HUES64 (cell line): ENCODE results near the gene FAM210B.

Source experiments
- H3K27ac ChIP-seq: 2 replicates; pipeline ENCODE4 v1.7.0; 2013; ENCODE audit warnings: low read depth, low read length, inconsistent platforms
- H3K27me3 ChIP-seq: 2 replicates; pipeline ENCODE4 v1.6.1; 2013; ENCODE audit warnings: mild to moderate bottlenecking, low read length; ENCODE audit not compliant: insufficient read depth
- H3K36me3 ChIP-seq: 2 replicates; pipeline ENCODE4 v1.6.1; 2013; ENCODE audit warnings: mild to moderate bottlenecking, low read length; ENCODE audit not compliant: insufficient read depth
- H3K4me1 ChIP-seq: 2 replicates; pipeline ENCODE4 v1.6.1; 2013; ENCODE audit warnings: mild to moderate bottlenecking, low read length, moderate library complexity; ENCODE audit not compliant: insufficient read depth
- H3K4me3 ChIP-seq: 2 replicates; pipeline ENCODE4 v1.5.1; 2013; ENCODE audit warnings: mild to moderate bottlenecking, low read length, moderate library complexity
- H3K9ac ChIP-seq: 2 replicates; pipeline ENCODE4 v1.6.1; 2013; ENCODE audit warnings: mild to moderate bottlenecking, low read depth, low read length
- H3K9me3 ChIP-seq: 2 replicates; pipeline ENCODE4 v1.6.1; 2013; ENCODE audit warnings: low read depth, low read length; ENCODE audit not compliant: insufficient read depth
- WGBS: fragments of 150-250, 120-280 bp; methylation state at CpG from one replicate; pipeline ENCODE4 v1.1.7; 2013; ENCODE audit warnings: missing lambda C conversion rate; 5-methylcytosine and 5-hydroxymethylcytosine counted together

Gene FAM210B

GRCh38 chr20:56345911-56346310, 12.9 kb upstream of the FAM210B start:
- H3K36me3 ChIP-seq = no peaks in the 10 kb centered on the region
- no peak overlapping the region for H3K4me3 ChIP-seq
- no peak overlapping the region for H3K9ac ChIP-seq
- no peak overlapping the region for H3K27ac ChIP-seq
- peaks cover 64% of the 10 kb centered on the region for H3K27me3 ChIP-seq
- peaks cover 16% of the 10 kb centered on the region for H3K4me1 ChIP-seq
- 92% methylated on average over 8 of the region's 8 CpGs for WGBS
- no peaks in the 10 kb centered on the region for H3K9me3 ChIP-seq

- Histone ChIP-seq H3K27ac (peak overlapping the region; percentile 23; the same call in 1 of the 2 replicates), H3K9me3 (no peaks in the 10 kb centered on the region), H3K27me3 (peaks cover 59% of the 10 kb centered on the region), H3K36me3 (no peaks in the 10 kb centered on the region), H3K4me3 (peak overlapping the region; percentile 10; the same call in 1 of the 2 replicates), H3K4me1 (peaks cover 16% of the 10 kb centered on the region), H3K9ac (no peak overlapping the region)
- WGBS = 34% methylated on average over 11 of the region's 13 CpGs
Measured at GRCh38 chr20:56347628-56348304, 11.0 kb upstream of the FAM210B start.

DNA sequence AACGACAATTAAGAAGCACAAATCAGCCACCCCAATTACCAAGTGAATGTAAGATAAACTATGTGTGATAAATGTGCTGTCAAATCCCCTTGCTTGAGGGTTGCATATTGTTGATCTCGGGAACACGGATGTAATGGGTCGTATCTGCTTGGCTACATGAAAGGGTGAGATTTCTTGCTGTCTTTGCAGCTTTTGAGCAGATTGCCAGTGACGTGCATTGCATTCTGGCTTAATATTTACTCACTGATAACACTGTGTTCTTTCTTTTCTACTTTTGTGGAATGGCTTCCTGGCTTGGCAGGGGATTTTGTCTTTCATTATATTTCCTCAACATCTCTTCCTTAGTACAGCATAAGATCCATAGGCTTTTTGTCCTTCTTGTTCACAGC, 10.5 kb upstream of the FAM210B start:
- Histone ChIP-seq H3K36me3 (no peaks in the 10 kb centered on the region), H3K4me3 (no peak overlapping the region; the same call in 1 of the 2 replicates), H3K27me3 (peaks cover 54% of the 10 kb centered on the region), H3K4me1 (peaks cover 16% of the 10 kb centered on the region), H3K9ac (no peak overlapping the region), H3K27ac (peak overlapping the region; percentile 23; the same call in 1 of the 2 replicates), H3K9me3 (no peaks in the 10 kb centered on the region)
- WGBS = 17% methylated on average over 4 of the region's 5 CpGs

DNA sequence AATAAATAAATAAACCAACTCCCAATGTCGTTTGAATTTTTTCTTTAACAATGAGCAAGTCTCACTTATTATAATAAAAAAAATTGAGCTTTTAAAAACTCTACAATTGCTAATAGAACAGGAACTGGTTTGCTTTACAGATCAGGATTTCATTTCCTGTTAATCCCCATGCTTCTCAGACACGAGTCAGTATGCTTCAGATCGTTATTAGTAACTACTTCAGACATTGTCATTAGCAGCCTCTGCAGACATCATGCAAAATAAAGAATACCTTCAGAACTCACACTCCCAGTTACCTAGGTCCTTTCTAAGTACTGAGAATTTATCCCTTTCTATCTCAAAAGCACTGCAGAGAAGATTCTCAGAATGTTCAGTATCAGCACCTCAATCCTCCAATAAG, 10.0 kb upstream of the FAM210B start:
- Histone ChIP-seq H3K36me3 (no peaks in the 10 kb centered on the region), H3K4me1 (peaks cover 16% of the 10 kb centered on the region), H3K4me3 (no peak overlapping the region), H3K27me3 (peaks cover 49% of the 10 kb centered on the region), H3K27ac (no peak overlapping the region; the same call in 1 of the 2 replicates), H3K9ac (no peak overlapping the region), H3K9me3 (no peaks in the 10 kb centered on the region)
- 27% methylated on average over 2 of the region's 3 CpGs for WGBS

DNA sequence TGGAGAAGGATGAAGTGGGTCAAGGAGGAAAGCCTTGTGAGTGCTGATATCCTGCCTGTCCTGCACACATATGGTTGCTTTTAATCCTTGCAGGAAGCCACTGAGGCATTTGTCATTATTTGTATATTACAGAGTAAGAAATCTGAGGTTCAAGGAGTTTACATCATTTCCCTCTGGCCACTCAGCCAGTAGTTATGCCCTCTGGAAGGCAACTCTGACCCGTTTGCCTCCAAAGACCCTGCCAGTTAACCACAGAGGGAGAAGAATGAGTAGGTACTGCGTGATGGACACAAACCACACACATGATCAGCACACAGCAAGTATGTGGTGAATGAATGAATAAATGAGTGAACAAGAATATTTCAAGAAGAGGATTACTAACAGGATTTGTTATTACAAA, 7.9 kb upstream of the FAM210B start:
- H3K9me3 ChIP-seq = no peaks in the 10 kb centered on the region
- peaks cover 16% of the 10 kb centered on the region for H3K4me1 ChIP-seq
- H3K27me3 ChIP-seq = peaks cover 29% of the 10 kb centered on the region
- H3K4me3 ChIP-seq = no peak overlapping the region
- H3K27ac ChIP-seq = no peak overlapping the region
- no peak overlapping the region for H3K9ac ChIP-seq
- 100% methylated on average over 1 of the region's 2 CpGs for WGBS
- H3K36me3 ChIP-seq = no peaks in the 10 kb centered on the region

GRCh38 chr20:56352345-56353055, 6.3 kb upstream of the FAM210B start:
- Histone ChIP-seq H3K27ac (no peak overlapping the region), H3K36me3 (no peaks in the 10 kb centered on the region), H3K9me3 (no peaks in the 10 kb centered on the region), H3K9ac (no peak overlapping the region), H3K27me3 (peaks cover 20% of the 10 kb centered on the region), H3K4me3 (no peak overlapping the region), H3K4me1 (peaks cover 15% of the 10 kb centered on the region)
- WGBS = 86% methylated on average over 5 of the region's 5 CpGs

DNA sequence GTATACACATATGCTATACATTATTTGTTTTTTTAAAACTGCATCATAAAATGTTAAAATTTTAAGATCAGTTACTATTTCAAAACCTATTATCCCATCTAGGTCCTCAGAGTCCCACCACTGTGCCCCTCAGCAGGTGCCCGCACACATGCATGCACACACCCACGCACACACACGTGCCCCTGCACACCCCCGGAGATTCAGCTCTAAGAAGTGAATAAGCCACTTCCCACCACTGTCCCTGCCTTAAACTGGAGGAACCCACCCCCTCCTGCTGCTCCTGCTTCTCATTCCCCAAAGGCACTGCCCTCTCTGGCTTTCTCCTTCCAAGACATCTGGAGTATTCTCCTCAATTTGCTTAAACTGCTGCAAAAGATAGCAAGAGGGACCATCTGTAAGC, 5.4 kb upstream of the FAM210B start:
- peaks cover 17% of the 10 kb centered on the region for H3K27me3 ChIP-seq
- no peak overlapping the region for H3K27ac ChIP-seq
- no peak overlapping the region for H3K4me3 ChIP-seq
- H3K9ac ChIP-seq = no peak overlapping the region
- H3K36me3 ChIP-seq = no peaks in the 10 kb centered on the region
- 87% methylated on average over 4 of the region's 4 CpGs for WGBS
- no peaks in the 10 kb centered on the region for H3K9me3 ChIP-seq
- peaks cover 7% of the 10 kb centered on the region for H3K4me1 ChIP-seq

DNA sequence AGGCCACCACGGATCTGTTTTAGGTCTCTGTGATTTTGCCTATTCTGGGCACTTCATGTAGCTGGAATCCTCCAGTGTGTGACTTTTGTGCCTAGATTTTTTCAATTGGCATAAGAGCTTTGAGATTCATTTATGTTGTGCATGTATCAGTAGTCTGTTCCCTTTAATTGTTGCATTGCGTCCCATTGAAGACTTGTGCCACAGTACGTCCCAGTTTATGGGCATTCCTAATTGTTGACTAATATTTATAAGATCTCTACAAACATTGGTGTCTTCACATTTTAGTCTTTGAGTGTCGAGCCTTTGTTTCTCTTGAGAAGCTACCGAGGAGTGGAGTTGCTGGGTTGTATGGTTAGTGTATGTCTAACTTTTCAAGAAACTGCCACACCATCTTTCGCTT, 704 bp upstream of the FAM210B start:
- no peak overlapping the region for H3K9ac ChIP-seq
- 84% methylated on average over 4 of the region's 6 CpGs for WGBS
- H3K36me3 ChIP-seq = no peaks in the 10 kb centered on the region
- H3K4me3 ChIP-seq = peak overlapping the region; percentile 47
- no peak overlapping the region for H3K27ac ChIP-seq
- no peaks in the 10 kb centered on the region for H3K9me3 ChIP-seq
- H3K27me3 ChIP-seq = peaks cover 14% of the 10 kb centered on the region
- peaks cover 17% of the 10 kb centered on the region for H3K4me1 ChIP-seq

GRCh38 chr20:56359212-56360132, 698 bp downstream of the FAM210B start:
- Histone ChIP-seq H3K27me3 (peaks cover 14% of the 10 kb centered on the region), H3K9me3 (no peaks in the 10 kb centered on the region), H3K9ac (peak overlapping the region; percentile 74), H3K36me3 (no peaks in the 10 kb centered on the region), H3K4me1 (peaks cover 17% of the 10 kb centered on the region), H3K27ac (no peak overlapping the region), H3K4me3 (peak overlapping the region; percentile 87)
- 16% methylated on average over 51 of the region's 51 CpGs for whole genome bisulfite sequencing

DNA sequence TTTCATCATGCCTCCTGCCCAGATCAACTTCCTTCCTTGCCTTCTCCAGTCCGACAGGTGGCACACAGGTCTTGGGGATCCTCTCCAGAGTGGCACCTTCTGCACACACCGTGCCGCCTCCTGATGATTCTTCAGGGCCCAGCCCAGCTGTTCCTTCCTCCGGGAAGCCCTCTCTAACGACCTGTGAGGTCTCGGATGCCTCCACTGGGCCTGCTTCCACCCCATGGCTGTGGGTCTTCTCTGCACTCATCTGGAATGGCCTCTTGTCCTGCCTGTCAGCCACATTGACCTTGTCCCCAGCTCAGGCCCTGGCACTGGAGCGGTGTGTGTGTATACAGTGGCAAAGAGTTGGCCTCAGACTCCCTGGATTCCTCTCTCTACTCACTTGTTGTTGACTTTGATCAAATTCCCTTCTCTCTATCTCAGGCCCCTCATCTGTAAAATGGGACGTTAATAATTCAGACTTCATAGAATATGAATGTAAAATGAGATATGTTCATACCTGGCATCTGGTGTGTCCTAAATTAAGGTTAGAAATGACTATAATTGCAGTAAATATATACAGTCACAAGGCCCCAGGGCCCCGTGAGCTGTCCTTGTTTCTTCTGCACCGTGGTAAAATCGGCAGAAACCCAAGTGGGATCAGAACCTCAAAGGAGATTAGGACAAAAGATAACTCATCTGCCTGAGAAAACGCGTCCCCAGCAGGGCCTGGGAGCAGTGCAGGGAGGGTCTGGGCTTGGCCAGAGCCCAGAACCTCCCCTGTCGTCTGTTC, 1.5 kb downstream of the FAM210B start:
- Histone ChIP-seq H3K4me3 (peak overlapping the region; percentile 87), H3K27ac (no peak overlapping the region)
- 58% methylated on average over 13 of the region's 14 CpGs for WGBS

More for the DNA sequence above, 1.5 kb downstream of the FAM210B start:
- Histone ChIP-seq H3K9ac (peak overlapping the region; percentile 74), H3K9me3 (no peaks in the 10 kb centered on the region), H3K4me1 (peaks cover 17% of the 10 kb centered on the region), H3K36me3 (no peaks in the 10 kb centered on the region), H3K27me3 (peaks cover 14% of the 10 kb centered on the region)
